HEK293T (cell line): ENCODE results near the gene SEMA7A.

Experiments used
- FOXM1 ChIP-seq: fragments of 450-650 bp; IDR thresholded peaks from 2 replicates; pipeline ENCODE4 v1.6.1; 2017; ENCODE audit warnings: mild to moderate bottlenecking, borderline replicate concordance
- HDGF ChIP-seq: fragments of 450-650 bp; IDR thresholded peaks from 2 replicates; pipeline ENCODE4 v1.6.1; 2017; ENCODE audit warnings: antibody characterized with exemption, borderline replicate concordance
- SP1 ChIP-seq: fragments of 450-650 bp; IDR thresholded peaks from 2 replicates; pipeline ENCODE4 v1.6.1; 2017
- SUZ12 ChIP-seq: fragments of 450-650 bp; IDR thresholded peaks from 2 replicates; pipeline ENCODE4 v1.6.1; 2016; ENCODE audit warnings: mild to moderate bottlenecking

- TF ChIP-seq SUZ12: no peak
- TF ChIP-seq FOXM1: no peak
- no peak for TF ChIP-seq HDGF
- TF ChIP-seq SP1: no peak
Measured at GRCh38 chr15:74431116-74431515, 2.6 kb downstream of the SEMA7A start.
